ENCODE measurements around the gene PCBD2.

- no peak for TF ChIP-seq CTCF (conservative IDR thresholded peaks at IDR 0.05)
- TF ChIP-seq ZFX (IDR thresholded peaks at IDR 0.05): no peak
Observed at GRCh38 chr5:134967607-134968006, 62.7 kb downstream of the PCBD2 start, which contains the start of gene CATSPER3.
